HG02973 (cell line): ENCODE results near the gene HOXC4.
"Not testable (repeated sequence)": the region's sequence is repeated elsewhere in the genome, so short reads cannot be mapped to it uniquely, and the experiment has no call there.

ENCODE experiments used
- ATAC-seq: cut with Tn5 transposase; IDR thresholded peaks from one replicate; pipeline ENCODE4 v1.9.1; 2021; ENCODE audit warnings: moderate library complexity; ENCODE audit not compliant: unreplicated experiment

HOXC4 gene

DNA sequence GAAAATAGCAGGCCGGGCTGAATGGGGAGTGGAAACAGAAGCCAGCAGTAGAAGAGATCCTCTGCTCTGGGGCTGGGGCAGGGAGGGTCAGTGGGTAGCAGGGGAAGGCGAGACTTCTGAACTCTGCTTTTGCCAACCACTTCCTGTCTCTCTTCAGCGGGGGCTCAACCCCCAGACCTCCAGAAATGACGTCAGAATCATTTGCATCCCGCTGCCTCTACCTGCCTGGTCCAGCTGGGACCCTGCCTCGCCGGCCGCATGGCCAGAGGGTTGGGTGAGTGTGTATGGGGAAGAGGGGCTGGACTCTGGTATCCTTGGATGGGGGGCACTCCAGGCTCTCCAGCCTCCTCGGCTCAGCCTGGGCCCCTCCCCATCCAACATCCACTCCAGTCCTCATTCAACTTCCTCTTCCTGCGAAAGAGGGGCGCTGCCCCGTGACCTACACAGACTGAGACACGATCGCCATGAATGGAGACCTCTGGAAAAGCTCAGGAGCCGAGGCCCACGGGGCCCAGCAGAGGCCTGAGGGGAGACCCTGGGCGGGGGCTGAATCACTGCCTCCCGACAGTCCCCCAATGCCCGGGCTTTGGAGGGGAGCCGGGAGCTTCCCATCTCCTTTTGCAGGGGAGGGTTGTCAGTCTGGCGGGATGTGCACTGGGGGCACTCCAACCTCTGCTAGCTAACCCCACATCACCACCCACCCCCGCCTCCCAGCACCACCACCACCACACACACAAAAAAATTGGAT, 458 bp upstream of the HOXC4 start:
- ATAC-seq = peak; percentile 55

GRCh38 chr12:54054742-54055194, 1.1 kb downstream of the HOXC4 start:
- no peak for ATAC-seq

DNA sequence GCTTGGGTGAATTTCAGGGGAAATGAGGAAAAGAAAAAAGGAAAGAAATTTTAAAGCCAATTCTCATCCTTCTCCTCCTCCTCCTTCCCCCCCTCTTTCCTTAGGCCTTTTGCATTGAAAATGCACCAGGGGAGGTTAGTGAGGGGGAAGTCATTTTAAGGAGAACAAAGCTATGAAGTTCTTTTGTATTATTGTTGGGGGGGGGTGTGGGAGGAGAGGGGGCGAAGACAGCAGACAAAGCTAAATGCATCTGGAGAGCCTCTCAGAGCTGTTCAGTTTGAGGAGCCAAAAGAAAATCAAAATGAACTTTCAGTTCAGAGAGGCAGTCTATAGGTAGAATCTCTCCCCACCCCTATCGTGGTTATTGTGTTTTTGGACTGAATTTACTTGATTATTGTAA, 1.9 kb downstream of the HOXC4 start:
- no peak for ATAC-seq

GRCh38 chr12:54056110-54056509, 2.5 kb downstream of the HOXC4 start:
- no peak for ATAC-seq

DNA sequence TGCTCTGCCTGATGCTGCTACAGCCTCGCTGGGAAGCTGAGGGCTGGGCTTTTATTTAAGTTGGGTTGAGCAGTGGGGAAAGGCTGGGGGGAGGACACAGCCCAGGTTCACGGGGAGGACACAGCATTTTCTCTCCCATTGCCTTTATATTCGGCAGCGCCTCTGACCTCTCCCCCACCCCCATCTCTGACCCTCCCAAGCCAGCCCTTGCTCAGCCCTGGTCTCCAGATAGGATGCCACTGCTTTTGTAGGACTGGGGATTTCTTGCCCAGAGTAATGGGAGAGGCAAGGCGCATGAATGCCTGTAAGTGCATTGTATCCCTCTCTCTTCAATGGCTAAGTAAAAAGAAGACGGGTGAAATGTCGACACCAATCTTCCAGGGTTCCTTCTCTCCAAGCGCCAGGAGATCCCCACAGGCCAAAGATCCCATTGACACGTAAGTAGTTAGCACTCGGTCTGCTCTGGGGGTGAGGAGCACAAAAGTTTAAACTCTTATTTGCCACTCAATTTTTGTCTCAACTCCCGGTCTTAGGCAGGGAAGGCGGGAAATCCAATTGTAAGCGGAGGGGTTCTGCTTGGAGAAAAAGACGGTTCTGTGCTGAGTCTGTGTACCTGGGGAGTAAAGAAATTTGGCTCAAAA, 4.6 kb downstream of the HOXC4 start:
- no peak for ATAC-seq

DNA sequence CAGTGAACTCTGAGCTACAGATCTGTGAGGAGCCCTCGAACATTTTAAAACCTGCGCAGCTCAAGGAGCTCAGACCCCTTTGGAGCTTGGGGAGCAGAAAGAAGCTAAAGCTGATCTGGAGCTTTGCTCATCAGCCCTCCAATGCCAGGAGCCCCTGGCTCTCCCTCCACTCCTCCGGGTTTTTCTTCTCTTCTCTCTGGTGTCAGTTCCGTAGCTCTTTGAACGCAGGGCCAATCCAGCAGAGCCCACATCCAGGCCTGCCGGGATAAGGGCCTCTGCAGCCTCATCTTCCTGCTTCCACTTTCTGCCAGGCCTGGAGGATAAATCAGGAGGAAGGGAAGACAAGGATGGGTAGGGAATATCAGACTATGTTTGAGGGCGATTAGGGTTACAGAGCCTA, 6.0 kb downstream of the HOXC4 start:
- ATAC-seq = no peak

- no peak for ATAC-seq
These were observed 6.7 kb downstream of the HOXC4 start for GRCh38 chr12:54060174-54060974.

DNA sequence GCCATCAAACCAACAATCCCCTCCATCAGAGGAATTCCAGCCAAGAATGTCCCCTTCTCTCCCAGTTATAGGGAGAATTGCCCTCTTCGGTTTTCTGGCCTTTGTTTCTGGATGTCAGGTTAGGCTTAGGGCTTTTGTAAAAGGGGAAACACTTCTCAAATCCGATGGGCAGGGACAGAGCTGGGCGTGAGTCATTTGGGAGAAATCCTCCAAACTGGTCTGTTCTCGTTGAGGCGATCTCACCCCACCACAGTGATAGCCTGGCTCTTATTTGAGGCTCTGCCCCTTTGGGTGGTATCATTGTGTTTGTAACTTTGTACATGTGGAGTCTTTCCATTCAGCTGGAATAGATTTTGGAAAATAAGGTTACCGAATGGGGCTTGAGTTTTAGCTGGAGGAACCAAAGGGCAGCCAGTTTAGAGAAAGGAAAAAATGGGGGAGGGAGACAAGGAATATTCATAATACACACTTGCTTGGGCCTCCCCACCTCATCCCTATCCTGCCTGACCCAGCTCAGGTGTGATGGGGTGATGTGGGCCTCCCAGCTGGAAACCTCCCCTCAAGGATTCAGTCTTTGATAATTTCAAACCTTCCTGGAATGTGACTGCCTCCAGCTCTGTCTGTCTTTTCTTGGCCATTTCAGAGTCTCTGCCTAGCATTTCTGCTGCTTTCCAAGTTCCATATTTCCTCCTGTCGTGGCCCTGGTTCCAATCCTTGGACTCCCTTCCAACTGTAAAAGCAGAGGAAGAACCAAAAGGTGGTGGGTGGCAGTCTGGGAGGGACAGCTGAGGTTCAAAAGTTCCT, 7.5 kb downstream of the HOXC4 start:
- no peak for ATAC-seq

- ATAC-seq = no peak
These were observed 12.0 kb downstream of the HOXC4 start for GRCh38 chr12:54065677-54066076.

DNA sequence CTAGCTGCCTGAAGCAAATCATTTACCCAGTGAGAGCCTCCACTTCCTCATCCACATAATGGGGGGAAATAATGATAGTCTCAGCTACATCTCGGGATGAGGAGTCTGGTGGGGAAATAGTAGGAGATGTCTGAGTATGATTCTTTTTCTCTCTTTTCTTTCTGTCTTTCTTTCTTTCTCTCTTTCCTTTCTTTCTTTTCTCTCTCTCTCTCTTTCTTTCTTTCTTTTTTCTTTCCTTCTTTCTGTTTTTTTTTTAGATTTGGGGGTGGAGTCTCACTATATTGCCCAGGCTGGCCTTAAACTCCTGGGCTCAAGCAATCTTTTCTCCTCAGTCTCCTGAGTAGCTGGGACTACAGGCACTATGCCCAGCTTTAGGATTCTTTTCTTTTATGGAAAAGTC, 12.8 kb downstream of the HOXC4 start:
- ATAC-seq = no peak

DNA sequence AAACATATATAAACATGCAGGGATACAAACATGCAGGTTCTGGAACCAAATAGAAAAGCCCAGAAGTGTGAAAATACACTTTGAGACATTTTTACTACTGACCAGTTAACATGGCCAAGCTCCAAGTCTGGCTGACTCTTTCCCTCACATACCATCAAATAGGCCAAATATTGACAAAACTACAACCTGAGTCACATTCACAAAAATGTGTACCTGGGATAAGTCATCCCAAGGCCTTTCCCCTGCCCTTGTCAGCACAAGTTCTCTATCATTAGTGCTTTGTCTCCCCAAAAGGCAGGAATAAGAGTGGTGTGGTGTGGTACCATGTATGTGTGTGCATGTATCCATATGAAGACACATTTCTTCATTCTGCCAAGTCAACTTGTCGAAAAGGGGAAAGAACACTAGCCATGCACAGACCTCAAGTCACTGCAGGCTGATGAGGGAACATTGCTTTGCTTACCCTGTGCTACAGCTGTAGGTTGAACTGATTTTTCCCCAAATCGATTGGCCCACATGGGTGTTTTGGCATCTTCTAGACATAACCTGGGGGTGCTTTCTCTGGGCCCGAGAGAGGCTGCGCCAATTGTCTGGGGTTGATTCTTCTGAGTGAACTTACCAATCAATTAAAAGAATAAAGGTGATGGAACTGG, 14.9 kb downstream of the HOXC4 start:
- ATAC-seq = no peak

DNA sequence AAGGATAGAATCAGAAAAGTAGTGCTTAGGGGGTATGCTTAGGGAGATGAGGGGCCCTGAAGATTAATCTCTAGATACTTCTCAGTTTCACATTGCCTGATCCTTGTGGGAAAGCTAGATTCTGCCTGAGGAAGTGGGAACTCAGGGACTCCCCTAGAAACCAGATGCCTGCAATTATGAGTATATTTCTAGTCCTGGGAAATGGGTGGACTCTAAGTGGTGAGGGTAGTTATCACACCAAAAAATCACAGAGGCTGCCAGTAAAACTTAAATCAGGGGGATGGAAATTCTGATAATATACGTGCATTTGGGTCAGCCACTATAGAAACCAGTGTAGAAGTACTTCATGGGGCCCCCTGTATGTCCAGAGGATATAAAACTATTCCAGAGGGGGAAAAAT, 18.3 kb downstream of the HOXC4 start:
- no peak for ATAC-seq

DNA sequence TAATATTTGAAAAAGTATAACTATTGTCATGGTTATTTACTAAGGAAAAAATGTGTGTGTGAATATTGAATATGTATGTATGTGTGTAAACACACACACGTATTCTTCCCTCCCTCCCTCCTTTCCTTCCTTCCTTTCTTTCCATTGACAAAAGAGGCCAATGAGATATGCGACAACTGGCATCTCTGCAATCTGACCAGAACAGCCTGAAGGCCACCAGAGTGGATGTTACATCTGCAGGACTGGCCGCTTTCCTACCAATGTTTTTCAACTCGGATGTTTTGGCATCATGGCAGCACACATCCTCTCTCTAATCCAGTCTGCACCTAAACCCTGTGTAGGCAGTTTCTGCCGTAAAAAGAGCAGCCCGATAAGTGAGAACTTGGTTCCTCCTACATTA, 20.7 kb downstream of the HOXC4 start:
- no peak for ATAC-seq

- ATAC-seq = no peak
These were observed 21.8 kb downstream of the HOXC4 start for GRCh38 chr12:54075409-54075808.

- ATAC-seq = no peak
These were observed 22.3 kb downstream of the HOXC4 start for GRCh38 chr12:54075974-54076373.

- ATAC-seq = not testable (repeated sequence)
These were observed 24.2 kb downstream of the HOXC4 start for GRCh38 chr12:54077843-54078242.

DNA sequence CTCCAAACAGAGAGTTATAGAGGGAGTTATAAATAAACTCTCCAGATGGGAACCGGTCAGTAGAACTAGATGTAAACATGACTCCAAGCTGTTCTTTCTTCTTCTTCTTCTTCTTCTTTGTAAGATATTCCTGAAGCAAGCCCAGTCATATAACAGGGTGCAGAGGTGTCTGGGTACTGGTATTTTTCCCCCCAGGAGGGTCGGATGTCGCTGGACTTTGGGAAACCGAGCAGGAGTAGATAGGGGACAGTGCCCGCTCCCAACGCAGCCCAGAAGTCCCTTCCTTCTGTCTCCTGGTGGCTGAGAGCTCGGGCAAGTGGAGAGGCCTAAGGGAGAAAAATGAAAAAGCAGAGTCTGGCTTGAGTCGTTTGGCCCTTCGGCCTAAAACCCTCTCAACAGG, 25.5 kb downstream of the HOXC4 start:
- not testable (repeated sequence) for ATAC-seq

DNA sequence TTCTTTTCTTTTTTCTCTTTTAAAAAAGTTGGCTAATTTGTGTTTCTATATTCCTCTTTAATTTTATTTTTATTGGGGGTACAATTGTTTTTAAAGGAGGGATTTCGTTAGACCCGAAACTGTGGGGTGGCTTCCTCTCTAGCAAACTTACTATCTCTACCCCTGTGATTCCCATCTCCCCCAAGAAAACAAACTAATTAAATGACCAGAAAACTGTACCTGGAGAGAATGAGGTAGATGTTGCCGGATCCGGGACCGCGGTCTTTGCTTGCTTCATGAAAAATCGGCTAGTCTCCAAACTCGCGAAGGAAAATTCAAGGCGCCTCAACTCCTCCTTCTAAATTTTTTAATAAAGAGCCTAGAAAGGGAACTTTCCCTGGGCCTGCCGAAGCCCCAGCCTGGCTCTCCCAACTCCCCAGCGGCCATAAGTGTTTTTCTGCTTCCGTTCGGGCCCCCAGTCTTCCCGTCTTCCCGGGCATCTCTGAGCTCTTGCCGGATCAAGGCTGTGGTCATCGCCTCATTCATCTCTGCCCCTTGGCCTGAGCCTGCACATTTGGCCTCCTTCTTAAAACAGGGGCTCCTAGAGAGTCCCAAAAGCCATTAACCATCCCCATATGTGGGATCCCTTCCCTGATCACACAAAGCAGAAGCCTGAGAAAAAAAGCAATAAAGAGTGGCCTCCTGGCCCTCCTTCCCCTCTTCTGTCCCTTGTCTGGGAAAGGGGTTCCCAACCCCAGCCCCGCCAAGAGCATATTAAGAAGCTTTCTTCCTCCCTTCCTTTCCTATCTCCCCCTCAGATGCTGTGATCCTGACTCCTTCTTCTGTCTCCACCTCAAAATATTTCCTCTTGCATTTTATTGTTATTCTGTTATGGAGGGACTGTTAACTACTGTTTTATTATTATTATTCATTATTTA, 26.6 kb downstream of the HOXC4 start:
- not testable (repeated sequence) for ATAC-seq

- not testable (repeated sequence) for ATAC-seq
These were observed 27.4 kb downstream of the HOXC4 start for GRCh38 chr12:54081053-54081514.
